Heart left ventricle (tissue), 13 donors: ENCODE data around the gene PRR29.

Experiments used
- CTCF ChIP-seq, 12 donors: fragments of 200-600 bp; sonication (generic) in 4 of 12; IDR thresholded peaks; one replicate each; pipeline versions ENCODE4 v1.5.0 to v1.8.0; 2018 to 2022; ENCODE audit warnings: antibody characterized with exemption in 12 of 12, mild to moderate bottlenecking in 5 of 12
- POLR2A ChIP-seq, 2 donors: fragments of 450-650 bp; IDR thresholded peaks; one replicate each; pipeline ENCODE4 v1.6.1; 2017; ENCODE audit warnings: antibody characterized with exemption in 2 of 2, mild to moderate bottlenecking in 2 of 2, moderate library complexity in 2 of 2
- donor health status: ischemic (EF 13 %, LVEDD 7.1; RV severe dilation, severe dysfunction).
- donor health status: DM: no; HTN: yes; CAD: no.
- donor health status: DM: no; HTN: no; CAD: no.
- donor health status: ischemic (EF 25% LVEDD 6.9; RV normal size, moderate dysfunction).
- donor health status: ischemic (EF 25% LVEDD 5.7; RV mildly dilated, moderate dysfunction).
- donor health status: ischemic (EF 35%, LVEDD 5.7; RV mildly dilated, moderate dysfunction).
- donor health status: nonischemic (EF 11% LVEDD 7.7; RV severe dilation, severe dysfunction).
- donor health status: DM: yes; HTN: yes; CAD: no.
- donor health status: PGD.
- donor health status: ischemic (EF 29% LVEDD 5.4; RV normal size, mild dysfunction).
- donor health status: nonischemic (EF 23%, LVEDD 6.1; RV moderate dilation, normal function).

- peak; percentile 90 to 99 (median 94) for TF ChIP-seq CTCF (IDR thresholded peaks at IDR 0.05)
- TF ChIP-seq POLR2A (IDR thresholded peaks at IDR 0.05), result no peak
Observed at GRCh38 chr17:64025732-64026294, 27.7 kb downstream of the PRR29 start.
